ENCODE data around the gene OR6X1. TPM values are rescaled to one million over a fixed set of nuclear protein-coding genes. Genes with fewer than 3 reads are reported as not detected.

OR6X1 gene
- total RNA-seq, 1 experiment from 2014 or later, result not detected

DNA sequence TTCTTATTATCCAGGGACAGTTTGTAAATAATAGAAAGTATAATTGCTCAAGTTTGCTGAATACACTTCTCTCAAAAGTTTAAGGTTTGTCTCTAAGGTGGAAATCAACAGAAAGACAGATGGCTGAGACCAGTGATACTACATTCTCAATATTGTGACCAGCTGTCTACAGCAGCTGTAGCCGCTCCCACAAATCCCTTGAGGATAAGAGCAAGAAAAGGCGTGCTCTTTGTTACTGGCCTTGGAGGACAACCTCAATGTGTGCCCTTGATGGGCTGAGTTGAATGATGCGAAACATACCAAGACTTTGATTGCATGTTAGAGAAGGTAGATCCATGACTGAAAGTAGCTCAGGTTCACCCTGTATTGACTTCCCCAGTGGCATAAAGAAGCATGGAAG is 45.7 kb upstream of the OR6X1 start:
- Histone ChIP-seq H3K4me3 (ENCODE audit: low read depth in 2 of 2, low read length in 2 of 2) (no peak overlapping the region), H3K4me1 (ENCODE audit: control insufficient read depth, insufficient read depth, low read length) (no peaks in the 10 kb centered on the region), H3K36me3 (ENCODE audit: control insufficient read depth, insufficient read depth, low read length) (no peaks in the 10 kb centered on the region), H3K9me3 (ENCODE audit: control insufficient read depth, insufficient read depth, low read depth, low read length) (no peaks in the 10 kb centered on the region), H3K27ac (ENCODE audit: low read length) (no peak overlapping the region), H3K27me3 (ENCODE audit: control insufficient read depth, insufficient read depth, low read length) (no peaks in the 10 kb centered on the region)
- in situ Hi-C loops (cut with HindIII; ENCODE audit: low pct_unique_long_range_greater_than_20kb, low sequenced_read_pairs), result no loop called here
- POLR2A ChIA-PET, result no interaction called here
- no TSS peak for BruUV-seq (replicated peaks)
- DNase-seq (ENCODE audit: low read depth, low spot score) (no peak), ATAC-seq (no peak)
- intact Hi-C loops (cut with micrococcal nuclease; ENCODE audit: unreplicated experiment), result no loop called here
- CTCF ChIA-PET, result no interaction called here
- TF ChIP-seq, protein P1, sequence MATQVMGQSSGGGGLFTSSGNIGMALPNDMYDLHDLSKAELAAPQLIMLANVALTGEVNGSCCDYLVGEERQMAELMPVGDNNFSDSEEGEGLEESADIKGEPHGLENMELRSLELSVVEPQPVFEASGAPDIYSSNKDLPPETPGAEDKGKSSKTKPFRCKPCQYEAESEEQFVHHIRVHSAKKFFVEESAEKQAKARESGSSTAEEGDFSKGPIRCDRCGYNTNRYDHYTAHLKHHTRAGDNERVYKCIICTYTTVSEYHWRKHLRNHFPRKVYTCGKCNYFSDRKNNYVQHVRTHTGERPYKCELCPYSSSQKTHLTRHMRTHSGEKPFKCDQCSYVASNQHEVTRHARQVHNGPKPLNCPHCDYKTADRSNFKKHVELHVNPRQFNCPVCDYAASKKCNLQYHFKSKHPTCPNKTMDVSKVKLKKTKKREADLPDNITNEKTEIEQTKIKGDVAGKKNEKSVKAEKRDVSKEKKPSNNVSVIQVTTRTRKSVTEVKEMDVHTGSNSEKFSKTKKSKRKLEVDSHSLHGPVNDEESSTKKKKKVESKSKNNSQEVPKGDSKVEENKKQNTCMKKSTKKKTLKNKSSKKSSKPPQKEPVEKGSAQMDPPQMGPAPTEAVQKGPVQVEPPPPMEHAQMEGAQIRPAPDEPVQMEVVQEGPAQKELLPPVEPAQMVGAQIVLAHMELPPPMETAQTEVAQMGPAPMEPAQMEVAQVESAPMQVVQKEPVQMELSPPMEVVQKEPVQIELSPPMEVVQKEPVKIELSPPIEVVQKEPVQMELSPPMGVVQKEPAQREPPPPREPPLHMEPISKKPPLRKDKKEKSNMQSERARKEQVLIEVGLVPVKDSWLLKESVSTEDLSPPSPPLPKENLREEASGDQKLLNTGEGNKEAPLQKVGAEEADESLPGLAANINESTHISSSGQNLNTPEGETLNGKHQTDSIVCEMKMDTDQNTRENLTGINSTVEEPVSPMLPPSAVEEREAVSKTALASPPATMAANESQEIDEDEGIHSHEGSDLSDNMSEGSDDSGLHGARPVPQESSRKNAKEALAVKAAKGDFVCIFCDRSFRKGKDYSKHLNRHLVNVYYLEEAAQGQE (IDR thresholded peaks at IDR 0.05; ENCODE audit: insufficient read depth in 1 of 2, low read depth in 2 of 2, low read length in 1 of 2), result no peak

GRCh38 chr11:123799438-123799837 is 45.1 kb upstream of the OR6X1 start:
- Histone ChIP-seq H3K27me3 (ENCODE audit: control insufficient read depth, insufficient read depth, low read length) (no peaks in the 10 kb centered on the region), H3K36me3 (ENCODE audit: control insufficient read depth, insufficient read depth, low read length) (no peaks in the 10 kb centered on the region), H3K27ac (ENCODE audit: low read length) (no peak overlapping the region), H3K9me3 (ENCODE audit: control insufficient read depth, insufficient read depth, low read depth, low read length) (no peaks in the 10 kb centered on the region), H3K4me1 (ENCODE audit: control insufficient read depth, insufficient read depth, low read length) (no peaks in the 10 kb centered on the region), H3K4me3 (ENCODE audit: low read depth in 2 of 2, low read length in 2 of 2) (no peak overlapping the region)
- in situ Hi-C loops (cut with HindIII; ENCODE audit: low pct_unique_long_range_greater_than_20kb, low sequenced_read_pairs), result no loop called here
- BruUV-seq (replicated peaks), result no TSS peak
- DNase-seq (ENCODE audit: low read depth, low spot score) (no peak), ATAC-seq (no peak)
- ChIA-PET POLR2A (no interaction called here), CTCF (no interaction called here)
- intact Hi-C loops (cut with micrococcal nuclease; ENCODE audit: unreplicated experiment), result no loop called here
- TF ChIP-seq, protein P1 (IDR thresholded peaks at IDR 0.05; ENCODE audit: insufficient read depth in 1 of 2, low read depth in 2 of 2, low read length in 1 of 2), result no peak

- intact Hi-C loops (cut with micrococcal nuclease; ENCODE audit: unreplicated experiment) (no loop called here), in situ Hi-C loops (cut with HindIII; ENCODE audit: low pct_unique_long_range_greater_than_20kb, low sequenced_read_pairs) (no loop called here)
- no peak for DNase-seq (ENCODE audit: low read depth, low spot score)
- BruUV-seq (replicated peaks), result no TSS peak
- no peak overlapping the region for H3K4me3 ChIP-seq (ENCODE audit: low read depth in 2 of 2, low read length in 2 of 2)
- no peaks in the 10 kb centered on the region for H3K27me3 ChIP-seq (ENCODE audit: control insufficient read depth, insufficient read depth, low read length)
- CTCF ChIA-PET, result no interaction called here
- H3K27ac ChIP-seq (ENCODE audit: low read length), result no peak overlapping the region
- POLR2A ChIA-PET, result no interaction called here
- no peaks in the 10 kb centered on the region for H3K36me3 ChIP-seq (ENCODE audit: control insufficient read depth, insufficient read depth, low read length)
- TF ChIP-seq, protein P1 (IDR thresholded peaks at IDR 0.05; ENCODE audit: insufficient read depth in 1 of 2, low read depth in 2 of 2, low read length in 1 of 2), result no peak
- TF ChIP-seq SIN3A (IDR thresholded peaks at IDR 0.05; ENCODE audit: borderline replicate concordance, insufficient read depth, low read depth, low read length) (no peak), TCF7L2 (IDR thresholded peaks at IDR 0.05; ENCODE audit: low read depth, low read length) (no peak), POLR2AphosphoS5 (IDR thresholded peaks at IDR 0.05; ENCODE audit: low read depth, low read length) (no peak)
- TF ChIP-seq, protein P2, sequence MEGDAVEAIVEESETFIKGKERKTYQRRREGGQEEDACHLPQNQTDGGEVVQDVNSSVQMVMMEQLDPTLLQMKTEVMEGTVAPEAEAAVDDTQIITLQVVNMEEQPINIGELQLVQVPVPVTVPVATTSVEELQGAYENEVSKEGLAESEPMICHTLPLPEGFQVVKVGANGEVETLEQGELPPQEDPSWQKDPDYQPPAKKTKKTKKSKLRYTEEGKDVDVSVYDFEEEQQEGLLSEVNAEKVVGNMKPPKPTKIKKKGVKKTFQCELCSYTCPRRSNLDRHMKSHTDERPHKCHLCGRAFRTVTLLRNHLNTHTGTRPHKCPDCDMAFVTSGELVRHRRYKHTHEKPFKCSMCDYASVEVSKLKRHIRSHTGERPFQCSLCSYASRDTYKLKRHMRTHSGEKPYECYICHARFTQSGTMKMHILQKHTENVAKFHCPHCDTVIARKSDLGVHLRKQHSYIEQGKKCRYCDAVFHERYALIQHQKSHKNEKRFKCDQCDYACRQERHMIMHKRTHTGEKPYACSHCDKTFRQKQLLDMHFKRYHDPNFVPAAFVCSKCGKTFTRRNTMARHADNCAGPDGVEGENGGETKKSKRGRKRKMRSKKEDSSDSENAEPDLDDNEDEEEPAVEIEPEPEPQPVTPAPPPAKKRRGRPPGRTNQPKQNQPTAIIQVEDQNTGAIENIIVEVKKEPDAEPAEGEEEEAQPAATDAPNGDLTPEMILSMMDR (IDR thresholded peaks at IDR 0.05), result no peak
- H3K4me1 ChIP-seq (ENCODE audit: control insufficient read depth, insufficient read depth, low read length), result no peaks in the 10 kb centered on the region
- no peak for ATAC-seq
- no peaks in the 10 kb centered on the region for H3K9me3 ChIP-seq (ENCODE audit: control insufficient read depth, insufficient read depth, low read depth, low read length)
These were observed 44.4 kb upstream of the OR6X1 start for GRCh38 chr11:123798513-123799252.

Data from Panc1 (cell line).